Ovary (tissue), 9 donors: ENCODE measurements around the gene LRRC34. TPM values are rescaled to one million over a fixed set of nuclear protein-coding genes. Genes with fewer than 3 reads are reported as not detected.

Experiments
- DNase-seq, 5 donors: peaks; one replicate each; pipeline ENCODE4 v3.0.0-alpha.2; 2019 to 2020
- H3K27ac ChIP-seq, 2 donors: fragments of 200-600 bp; one replicate each; pipeline versions ENCODE4 v1.5.1 to v1.8.0; 2019 to 2022
- H3K27me3 ChIP-seq: fragments of 200-600 bp; one replicate; pipeline ENCODE4 v1.8.0; 2022
- H3K36me3 ChIP-seq: fragments of 200-600 bp; sonication (generic); one replicate; pipeline ENCODE4 v1.5.1; 2019
- H3K4me1 ChIP-seq: one replicate; pipeline ENCODE4 v1.8.1; 2013; ENCODE audit warnings: mild to moderate bottlenecking, moderate library complexity; ENCODE audit not compliant: insufficient read depth
- H3K4me3 ChIP-seq: fragments of 200-600 bp; sonication (generic); one replicate; pipeline ENCODE4 v1.5.1; 2017
- H3K9me3 ChIP-seq, 2 donors: fragments of 200-600 bp in 1 of 2; sonication (generic) in 1 of 2; one replicate each; pipeline versions ENCODE4 v1.5.1 to v1.8.1; 2013 to 2019; ENCODE audit warnings: mild to moderate bottlenecking in 1 of 2, moderate library complexity in 1 of 2
- EP300 ChIP-seq: sonication (generic); formaldehyde crosslinking; IDR thresholded peaks from one replicate; pipeline ENCODE4 v1.6.1; 2017; ENCODE audit warnings: antibody characterized with exemption
- POLR2A ChIP-seq: fragments of 450-650 bp; IDR thresholded peaks from one replicate; pipeline ENCODE4 v1.6.1; 2017; ENCODE audit warnings: antibody characterized with exemption, mild to moderate bottlenecking, moderate library complexity
- WGBS, 3 donors: extraction: QIAGEN DNeasy Blood & Tissue Kit in 1 of 3; methylation state at CpG; one replicate each; pipeline versions ENCODE4 v1.1.5 to v1.1.7; 2013 to 2017; 5-methylcytosine and 5-hydroxymethylcytosine counted together
- intact Hi-C, 4 donors: fragments of 100-400 bp; cut with DNase I; formaldehyde crosslinking; loops; one replicate each; pipeline versions ENCODE4 v1.11.0 to v1.15.1; 2022 to 2023
- polyA plus RNA-seq, 2 donors: library from polyadenylated mRNA; stranded (reverse); fragments of 200-250 nt in 1 of 2; fragments of 350-450 nt in 1 of 2; fragmentation: Illumina TruSeq in 1 of 2; extraction: RNeasy Lipid Tissue Mini Kit (QIAGEN cat#74804) in 1 of 2; gene quantifications; one replicate each; pipeline ENCODE4 v1.2.3, GENCODE V29; 2013 to 2014
- total RNA-seq, 7 donors: library from RNA; depleted of rRNA in 2 of 7; stranded (reverse); fragments of >200 nt in 2 of 7; fragmentation: NEBNext Ultra II Directional in 3 of 7; extraction: Animal tissue kit (Norgen Biotek cat#: 25700) in 3 of 7; gene quantifications; one replicate each; pipeline versions ENCODE4 v1.1.0 to v1.2.4, GENCODE V29; 2016 to 2023
- TF ChIP-seq, protein P1 (sequence below), 3 donors: fragments of 450-650 bp in 2 of 3; fragments of 200-600 bp in 1 of 3; IDR thresholded peaks; one replicate each; pipeline versions ENCODE4 v1.5.1 to v1.8.0; 2016 to 2022; ENCODE audit warnings: antibody characterized with exemption in 3 of 3, mild to moderate bottlenecking in 1 of 3
- donor health status: DM: no; HTN: no; CAD: no; lungs with moderate emphysema.
- donor health status: DM: no; HTN: no; CAD: no.
- donor health status: Bipolar disorder and iron deficiency.
- donor health status: DM: yes; HTN: yes; CAD: no.
- donor health status: DM: no; HTN: no; CAD: no.
- donor health status: DM: yes; HTN: yes; CAD: no.

The LRRC34 gene
- total and polyA plus RNA-seq, 9 donors = 1.7 to 8.1 (median 4.3) TPM

DNA sequence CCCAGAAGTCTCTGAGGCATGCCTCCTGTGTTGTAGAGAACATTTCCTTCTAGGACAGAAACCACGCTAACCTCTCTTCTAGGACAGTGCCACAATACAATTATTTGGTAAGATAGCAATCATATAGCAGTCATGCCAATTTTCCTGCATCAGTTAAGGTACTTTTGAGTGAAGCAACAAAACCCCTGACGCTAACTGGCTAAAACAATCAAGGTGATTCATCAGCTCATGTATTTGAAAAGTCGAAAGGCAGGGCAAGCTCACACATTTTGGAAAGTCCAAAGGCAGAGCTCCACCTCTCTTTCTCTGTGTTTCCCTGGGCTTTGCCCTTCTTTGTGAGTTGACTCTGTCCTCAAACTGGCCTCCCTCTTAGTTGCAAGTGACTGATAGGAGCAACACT lies 58.0 kb downstream of the LRRC34 start:
- DNase-seq = no peak
- Histone ChIP-seq H3K9me3 (no peaks in the 10 kb centered on the region), H3K4me3 (no peak overlapping the region), H3K36me3 (no peaks in the 10 kb centered on the region), H3K27ac (no peak overlapping the region), H3K27me3 (no peaks in the 10 kb centered on the region), H3K4me1 (no peaks in the 10 kb centered on the region)
- intact Hi-C loops = no loop called here
- WGBS, 3 donors = 82 to 89% (median 82%) methylated on average over 3 of the region's 3 CpGs
- TF ChIP-seq POLR2A = no peak

DNA sequence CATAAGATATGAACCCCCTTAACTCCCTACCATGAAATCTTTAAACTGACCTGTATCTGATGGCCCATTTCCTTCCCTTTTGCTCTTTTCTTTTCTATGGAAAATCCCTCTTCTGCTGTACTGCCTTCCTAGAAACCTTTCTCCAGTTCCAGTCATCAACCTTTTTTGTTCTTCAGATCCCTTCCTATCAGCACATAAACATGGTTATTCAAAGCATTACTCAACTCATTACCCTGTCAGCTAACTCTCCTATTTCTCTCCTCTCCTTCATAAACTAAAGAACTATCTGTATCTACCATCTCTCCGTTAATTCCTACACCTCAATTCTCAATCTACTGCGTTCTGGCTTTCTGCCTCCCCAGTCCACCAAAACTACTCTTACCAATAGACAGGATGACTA lies 60.8 kb downstream of the LRRC34 start:
- H3K4me3 ChIP-seq = no peak overlapping the region
- H3K27me3 ChIP-seq = no peaks in the 10 kb centered on the region
- intact Hi-C loops = no loop called here
- H3K9me3 ChIP-seq = no peaks in the 10 kb centered on the region
- TF ChIP-seq POLR2A = no peak
- TF ChIP-seq EP300 = no peak
- TF ChIP-seq, protein P1, sequence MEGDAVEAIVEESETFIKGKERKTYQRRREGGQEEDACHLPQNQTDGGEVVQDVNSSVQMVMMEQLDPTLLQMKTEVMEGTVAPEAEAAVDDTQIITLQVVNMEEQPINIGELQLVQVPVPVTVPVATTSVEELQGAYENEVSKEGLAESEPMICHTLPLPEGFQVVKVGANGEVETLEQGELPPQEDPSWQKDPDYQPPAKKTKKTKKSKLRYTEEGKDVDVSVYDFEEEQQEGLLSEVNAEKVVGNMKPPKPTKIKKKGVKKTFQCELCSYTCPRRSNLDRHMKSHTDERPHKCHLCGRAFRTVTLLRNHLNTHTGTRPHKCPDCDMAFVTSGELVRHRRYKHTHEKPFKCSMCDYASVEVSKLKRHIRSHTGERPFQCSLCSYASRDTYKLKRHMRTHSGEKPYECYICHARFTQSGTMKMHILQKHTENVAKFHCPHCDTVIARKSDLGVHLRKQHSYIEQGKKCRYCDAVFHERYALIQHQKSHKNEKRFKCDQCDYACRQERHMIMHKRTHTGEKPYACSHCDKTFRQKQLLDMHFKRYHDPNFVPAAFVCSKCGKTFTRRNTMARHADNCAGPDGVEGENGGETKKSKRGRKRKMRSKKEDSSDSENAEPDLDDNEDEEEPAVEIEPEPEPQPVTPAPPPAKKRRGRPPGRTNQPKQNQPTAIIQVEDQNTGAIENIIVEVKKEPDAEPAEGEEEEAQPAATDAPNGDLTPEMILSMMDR (IDR thresholded peaks at IDR 0.05) = no peak
- no peaks in the 10 kb centered on the region for H3K36me3 ChIP-seq
- no peaks in the 10 kb centered on the region for H3K4me1 ChIP-seq
- 77 to 81% (median 78%) methylated on average over 2 of the region's 2 CpGs for WGBS, 3 donors
- no peak overlapping the region for H3K27ac ChIP-seq
- DNase-seq = no peak

GRCh38 chr3:169750665-169751064 lies 62.0 kb downstream of the LRRC34 start:
- intact Hi-C loops = no loop called here

DNA sequence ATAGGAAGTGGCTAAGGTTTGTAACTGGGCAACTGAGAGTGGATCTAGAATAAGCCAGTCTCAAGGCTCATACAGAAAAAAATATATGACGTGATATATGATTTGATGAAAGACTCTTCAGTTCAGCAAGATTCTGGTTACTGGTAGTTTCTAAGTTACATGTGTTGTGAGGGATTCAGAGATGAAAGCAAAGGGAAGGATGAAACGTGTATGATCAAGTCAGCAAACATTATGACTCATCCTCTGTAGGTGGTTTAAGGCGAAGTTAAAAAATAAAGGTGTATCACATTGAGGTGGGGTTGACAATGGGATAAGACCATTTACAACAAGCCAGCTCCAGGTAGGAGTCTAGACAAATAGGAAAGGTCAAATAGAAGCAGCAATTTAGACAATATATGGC lies 64.0 kb downstream of the LRRC34 start:
- no peaks in the 10 kb centered on the region for H3K4me1 ChIP-seq
- intact Hi-C loops = loop anchor here in 2 of 4 donors (5.0 to 10.0 kb wide), 3 partner anchors 84 to 604 kb away; partner anchors contain the start of gene MECOM (in 1 of the 2)
- no peak overlapping the region for H3K27ac ChIP-seq
- no peak for DNase-seq
- no peaks in the 10 kb centered on the region for H3K27me3 ChIP-seq
- 67 to 77% (median 71%) methylated on average over 3 of the region's 3 CpGs for WGBS, 3 donors
- no peak overlapping the region for H3K4me3 ChIP-seq
- TF ChIP-seq POLR2A = no peak
- TF ChIP-seq, protein P1 (IDR thresholded peaks at IDR 0.05) = no peak
- no peak for TF ChIP-seq EP300
- H3K9me3 ChIP-seq = no peaks in the 10 kb centered on the region
- H3K36me3 ChIP-seq = no peaks in the 10 kb centered on the region

More at GRCh38 chr3:169750665-169751064, 62.0 kb downstream of the LRRC34 start:
- no peaks in the 10 kb centered on the region for H3K9me3 ChIP-seq
- no peaks in the 10 kb centered on the region for H3K36me3 ChIP-seq
- H3K27me3 ChIP-seq = no peaks in the 10 kb centered on the region
- no peaks in the 10 kb centered on the region for H3K4me1 ChIP-seq
- no peak overlapping the region for H3K27ac ChIP-seq
- DNase-seq = no peak
- 1 to 41% (median 6%) methylated on average over 2 of the region's 2 CpGs for WGBS, 3 donors
- no peak overlapping the region for H3K4me3 ChIP-seq
- TF ChIP-seq EP300 (no peak), POLR2A (no peak)
- TF ChIP-seq, protein P1 (IDR thresholded peaks at IDR 0.05) = no peak

GRCh38 chr3:169746924-169747323 lies 65.8 kb downstream of the LRRC34 start:
- TF ChIP-seq POLR2A (no peak), EP300 (no peak)
- TF ChIP-seq, protein P1 (IDR thresholded peaks at IDR 0.05) = no peak
- H3K27ac ChIP-seq = no peak overlapping the region
- WGBS, 3 donors = 59 to 70% (median 62%) methylated on average over 6 of the region's 6 CpGs
- intact Hi-C loops = loop anchor here in 2 of 4 donors (5.0 to 10.0 kb wide), 3 partner anchors 82 to 602 kb away; partner anchors contain the start of gene MECOM (in 1 of the 2)
- H3K4me1 ChIP-seq = no peaks in the 10 kb centered on the region
- H3K9me3 ChIP-seq = no peaks in the 10 kb centered on the region
- no peak for DNase-seq
- no peak overlapping the region for H3K4me3 ChIP-seq
- H3K36me3 ChIP-seq = no peaks in the 10 kb centered on the region
- no peaks in the 10 kb centered on the region for H3K27me3 ChIP-seq
